Coronary artery (tissue), 2 donors: Measurements from ENCODE around the gene RGS14.

Experiments
- DNase-seq: peaks from one replicate; pipeline ENCODE4 v3.0.0-alpha.2; 2017; ENCODE audit warnings: low spot score
- H3K27ac ChIP-seq, 2 donors: fragments of 200-600 bp; sonication (generic); one replicate each; pipeline ENCODE4 v1.5.1; 2016 to 2019
- H3K4me3 ChIP-seq: fragments of 200-600 bp; sonication (generic); 2 replicates; pipeline ENCODE4 v1.5.1; 2016; ENCODE audit warnings: mild to moderate bottlenecking, moderate library complexity
- CTCF ChIP-seq: fragments of 200-600 bp; sonication (generic); IDR thresholded peaks from one replicate; pipeline ENCODE4 v1.5.1; 2019; ENCODE audit warnings: antibody characterized with exemption

RGS14 gene

DNA sequence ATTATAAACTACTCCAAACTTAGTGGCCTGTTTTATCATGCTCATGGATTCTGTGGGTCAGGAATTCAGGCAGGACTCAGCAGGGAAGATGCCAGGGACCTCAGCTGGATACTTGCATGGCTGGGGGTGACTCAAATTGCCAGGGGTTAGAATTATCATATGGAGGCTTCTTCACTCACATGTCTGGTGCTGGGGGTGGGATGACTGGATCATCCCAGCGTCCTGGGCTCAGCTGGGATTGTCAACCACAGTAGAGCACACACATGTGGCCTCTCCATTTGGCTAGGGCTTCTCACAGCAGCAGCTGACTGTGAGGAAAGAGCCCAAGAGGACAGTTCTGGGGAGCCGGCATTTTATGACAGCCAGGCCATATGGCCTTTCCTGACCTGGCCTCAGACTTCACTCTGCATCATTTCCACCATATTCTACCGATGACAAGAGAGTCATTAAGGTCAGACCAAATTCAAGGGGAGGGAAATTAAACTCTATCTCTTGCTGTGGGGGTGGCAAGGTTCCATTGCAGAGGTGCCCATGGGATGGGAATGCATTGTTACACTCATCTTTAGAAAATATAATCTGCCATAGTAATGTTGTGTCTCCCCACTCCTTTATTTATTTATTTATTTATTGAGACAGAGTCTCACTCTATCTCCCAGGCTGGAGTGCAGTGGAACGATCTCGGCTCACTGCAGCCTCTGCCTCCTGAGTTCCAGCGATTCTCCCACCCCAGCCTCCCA is 63.5 kb downstream of the RGS14 start:
- DNase-seq = no peak

More for the DNA sequence above, 63.5 kb downstream of the RGS14 start:
- Histone ChIP-seq H3K27ac (no peak overlapping the region), H3K4me3 (no peak overlapping the region)
- no peak for TF ChIP-seq CTCF
